WTC11 (cell line): Measurements from ENCODE around the gene SCEL.

Experiments used
- CBFB ChIP-seq: sonication (generic); formaldehyde crosslinking; IDR thresholded peaks from 2 replicates; pipeline ENCODE4 v1.8.1; 2022; ENCODE audit warnings: mild to moderate bottlenecking, low read depth, missing genetic modification reagents
- CREB1 ChIP-seq: sonication (generic); formaldehyde crosslinking; IDR thresholded peaks from 2 replicates; pipeline ENCODE4 v1.8.0; 2023; ENCODE audit warnings: mild to moderate bottlenecking, missing genetic modification reagents
- CTCF ChIP-seq: fragments of 200-600 bp; IDR thresholded peaks from 2 replicates; pipeline ENCODE4 v1.8.0; 2022; ENCODE audit warnings: antibody characterized with exemption
- MAX ChIP-seq: sonication (generic); formaldehyde crosslinking; IDR thresholded peaks from 2 replicates; pipeline ENCODE4 v1.8.0; 2022; ENCODE audit warnings: mild to moderate bottlenecking, missing genetic modification reagents
- NR3C1 ChIP-seq: sonication (generic); formaldehyde crosslinking; conservative IDR thresholded peaks from 2 replicates; pipeline ENCODE4 v1.8.1; 2023; ENCODE audit warnings: low read depth, mild to moderate bottlenecking, missing genetic modification reagents
- PRDM15 ChIP-seq: sonication (generic); formaldehyde crosslinking; IDR thresholded peaks from 2 replicates; pipeline ENCODE4 v1.8.0; 2022; ENCODE audit warnings: missing genetic modification reagents
- TEAD4 ChIP-seq: sonication (generic); formaldehyde crosslinking; IDR thresholded peaks from 2 replicates; pipeline ENCODE4 v1.8.0; 2022; ENCODE audit warnings: mild to moderate bottlenecking, missing genetic modification reagents
- ZBTB21 ChIP-seq: sonication (generic); formaldehyde crosslinking; IDR thresholded peaks from 2 replicates; pipeline ENCODE4 v1.8.1; 2023; ENCODE audit warnings: mild to moderate bottlenecking, missing genetic modification reagents, borderline replicate concordance
- ZNF138 ChIP-seq: sonication (generic); formaldehyde crosslinking; conservative IDR thresholded peaks from 2 replicates; pipeline ENCODE4 v1.8.1; 2022; ENCODE audit warnings: mild to moderate bottlenecking, moderate library complexity, missing genetic modification reagents
- ZNF232 ChIP-seq: sonication (generic); formaldehyde crosslinking; IDR thresholded peaks from 2 replicates; pipeline ENCODE4 v1.8.0; 2022; ENCODE audit warnings: mild to moderate bottlenecking, missing genetic modification reagents
- ZNF263 ChIP-seq: sonication (generic); formaldehyde crosslinking; IDR thresholded peaks from 2 replicates; pipeline ENCODE4 v1.8.1; 2022; ENCODE audit warnings: low read depth, mild to moderate bottlenecking, moderate library complexity, missing genetic modification reagents
- TF ChIP-seq, protein P1 (sequence below): sonication (generic); formaldehyde crosslinking; IDR thresholded peaks from 2 replicates; pipeline ENCODE4 v1.8.0; 2022; ENCODE audit warnings: mild to moderate bottlenecking, missing genetic modification reagents
- TF ChIP-seq, protein P2 (sequence below): sonication (generic); formaldehyde crosslinking; conservative IDR thresholded peaks from 2 replicates; pipeline ENCODE4 v1.8.1; 2022; ENCODE audit warnings: mild to moderate bottlenecking, missing genetic modification reagents

- TF ChIP-seq CTCF (no peak), ZNF232 (CRISPR knock-in tag) (no peak), NR3C1 (CRISPR knock-in tag) (no peak), CREB1 (CRISPR knock-in tag) (no peak), PRDM15 (no peak), ZBTB21 (CRISPR knock-in tag) (no peak), ZNF263 (CRISPR knock-in tag) (no peak), MAX (CRISPR knock-in tag) (no peak), CBFB (CRISPR knock-in tag) (no peak), TEAD4 (CRISPR knock-in tag) (no peak), ZNF138 (CRISPR knock-in tag) (no peak)
- TF ChIP-seq, protein P1, sequence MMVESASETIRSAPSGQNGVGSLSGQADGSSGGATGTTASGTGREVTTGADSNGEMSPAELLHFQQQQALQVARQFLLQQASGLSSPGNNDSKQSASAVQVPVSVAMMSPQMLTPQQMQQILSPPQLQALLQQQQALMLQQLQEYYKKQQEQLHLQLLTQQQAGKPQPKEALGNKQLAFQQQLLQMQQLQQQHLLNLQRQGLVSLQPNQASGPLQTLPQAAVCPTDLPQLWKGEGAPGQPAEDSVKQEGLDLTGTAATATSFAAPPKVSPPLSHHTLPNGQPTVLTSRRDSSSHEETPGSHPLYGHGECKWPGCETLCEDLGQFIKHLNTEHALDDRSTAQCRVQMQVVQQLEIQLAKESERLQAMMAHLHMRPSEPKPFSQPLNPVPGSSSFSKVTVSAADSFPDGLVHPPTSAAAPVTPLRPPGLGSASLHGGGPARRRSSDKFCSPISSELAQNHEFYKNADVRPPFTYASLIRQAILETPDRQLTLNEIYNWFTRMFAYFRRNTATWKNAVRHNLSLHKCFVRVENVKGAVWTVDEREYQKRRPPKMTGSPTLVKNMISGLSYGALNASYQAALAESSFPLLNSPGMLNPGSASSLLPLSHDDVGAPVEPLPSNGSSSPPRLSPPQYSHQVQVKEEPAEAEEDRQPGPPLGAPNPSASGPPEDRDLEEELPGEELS (CRISPR knock-in tag): no peak
- TF ChIP-seq, protein P2, sequence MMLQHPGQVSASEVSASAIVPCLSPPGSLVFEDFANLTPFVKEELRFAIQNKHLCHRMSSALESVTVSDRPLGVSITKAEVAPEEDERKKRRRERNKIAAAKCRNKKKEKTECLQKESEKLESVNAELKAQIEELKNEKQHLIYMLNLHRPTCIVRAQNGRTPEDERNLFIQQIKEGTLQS (CRISPR knock-in tag): no peak
These were observed 8.8 kb downstream of the SCEL start for GRCh38 chr13:77544355-77544754.
